ENCODE data around the gene DNM3. TPM values are rescaled to one million over a fixed set of nuclear protein-coding genes. Genes with fewer than 3 reads are reported as not detected.

The DNM3 gene
- total RNA-seq, 1 donor from 2014 or later, result 4.7 TPM

- Histone ChIP-seq H4K20me1 (ENCODE audit: insufficient read depth, low read length) (no peaks in the 10 kb centered on the region), H3K79me2 (ENCODE audit: insufficient read depth, low read length) (no peaks in the 10 kb centered on the region), H3K4me3 (ENCODE audit: insufficient read depth, low read depth, low read length) (no peak overlapping the region), H3K9ac (ENCODE audit: low read length) (no peak overlapping the region), H2AFZ (ENCODE audit: low read depth, low read length) (no peak overlapping the region), H3K27me3 (ENCODE audit: insufficient read depth, low read length) (no peaks in the 10 kb centered on the region), H3K9me3 (ENCODE audit: insufficient read depth, low read depth, low read length) (no peaks in the 10 kb centered on the region), H3K4me2 (ENCODE audit: low read length) (no peak overlapping the region), H3K36me3 (ENCODE audit: insufficient read depth, low read length) (no peaks in the 10 kb centered on the region), H3K4me1 (ENCODE audit: insufficient read depth, low read length) (no peaks in the 10 kb centered on the region), H3K27ac (ENCODE audit: low read depth, low read length) (no peak overlapping the region)
- no peak overlapping the region for H3K4me3 Mint-ChIP-seq (ENCODE audit: unreplicated experiment)
- DNase-seq (ENCODE audit: low read depth) (no peak), FAIRE-seq (no peak)
- H3K36me3 Mint-ChIP-seq (ENCODE audit: low read depth, unreplicated experiment), result no peaks in the 10 kb centered on the region
- no peaks in the 10 kb centered on the region for H3K27me3 Mint-ChIP-seq (ENCODE audit: low read depth, unreplicated experiment)
- no peak overlapping the region for H3K27ac Mint-ChIP-seq (ENCODE audit: unreplicated experiment)
- H3K9me3 Mint-ChIP-seq (ENCODE audit: unreplicated experiment), result peaks cover 5% of the 10 kb centered on the region
- peaks cover 13% of the 10 kb centered on the region for H3K4me1 Mint-ChIP-seq (ENCODE audit: low read depth, unreplicated experiment)
- TF ChIP-seq EZH2 (IDR thresholded peaks at IDR 0.05; ENCODE audit: insufficient read depth, low read length), result no peak
- no peak for TF ChIP-seq CTCF (IDR thresholded peaks at IDR 0.05; ENCODE audit: insufficient read depth, low read depth, low read length)
These were observed 14.1 kb downstream of the DNM3 start for GRCh38 chr1:171855381-171855780.

GRCh38 chr1:171858696-171859095, 17.4 kb downstream of the DNM3 start:
- Histone ChIP-seq H3K4me2 (ENCODE audit: low read length) (no peak overlapping the region), H3K36me3 (ENCODE audit: insufficient read depth, low read length) (no peaks in the 10 kb centered on the region), H2AFZ (ENCODE audit: low read depth, low read length) (no peak overlapping the region), H3K27ac (ENCODE audit: low read depth, low read length) (no peak overlapping the region), H3K9ac (ENCODE audit: low read length) (no peak overlapping the region), H4K20me1 (ENCODE audit: insufficient read depth, low read length) (no peaks in the 10 kb centered on the region), H3K9me3 (ENCODE audit: insufficient read depth, low read depth, low read length) (no peaks in the 10 kb centered on the region), H3K4me1 (ENCODE audit: insufficient read depth, low read length) (no peaks in the 10 kb centered on the region), H3K79me2 (ENCODE audit: insufficient read depth, low read length) (no peaks in the 10 kb centered on the region), H3K4me3 (ENCODE audit: insufficient read depth, low read depth, low read length) (no peak overlapping the region), H3K27me3 (ENCODE audit: insufficient read depth, low read length) (no peaks in the 10 kb centered on the region)
- TF ChIP-seq EZH2 (IDR thresholded peaks at IDR 0.05; ENCODE audit: insufficient read depth, low read length) (no peak), CTCF (IDR thresholded peaks at IDR 0.05; ENCODE audit: insufficient read depth, low read depth, low read length) (no peak)
- no peaks in the 10 kb centered on the region for H3K27me3 Mint-ChIP-seq (ENCODE audit: low read depth, unreplicated experiment)
- peak; percentile 4 for DNase-seq (ENCODE audit: low read depth)
- no peaks in the 10 kb centered on the region for H3K4me1 Mint-ChIP-seq (ENCODE audit: low read depth, unreplicated experiment)
- no peak overlapping the region for H3K4me3 Mint-ChIP-seq (ENCODE audit: unreplicated experiment)
- H3K9me3 Mint-ChIP-seq (ENCODE audit: unreplicated experiment), result peaks cover 5% of the 10 kb centered on the region
- H3K36me3 Mint-ChIP-seq (ENCODE audit: low read depth, unreplicated experiment), result no peaks in the 10 kb centered on the region
- no peak for FAIRE-seq
- H3K27ac Mint-ChIP-seq (ENCODE audit: unreplicated experiment), result no peak overlapping the region

- no peak overlapping the region for H3K4me3 Mint-ChIP-seq (ENCODE audit: unreplicated experiment)
- DNase-seq (ENCODE audit: low read depth) (no peak), FAIRE-seq (no peak)
- no peaks in the 10 kb centered on the region for H3K36me3 Mint-ChIP-seq (ENCODE audit: low read depth, unreplicated experiment)
- H3K4me1 Mint-ChIP-seq (ENCODE audit: low read depth, unreplicated experiment), result no peaks in the 10 kb centered on the region
- TF ChIP-seq CTCF (IDR thresholded peaks at IDR 0.05; ENCODE audit: insufficient read depth, low read depth, low read length), result no peak
- no peak for TF ChIP-seq EZH2 (IDR thresholded peaks at IDR 0.05; ENCODE audit: insufficient read depth, low read length)
- Histone ChIP-seq H3K4me2 (ENCODE audit: low read length) (no peak overlapping the region), H3K27me3 (ENCODE audit: insufficient read depth, low read length) (no peaks in the 10 kb centered on the region), H2AFZ (ENCODE audit: low read depth, low read length) (no peak overlapping the region), H3K4me1 (ENCODE audit: insufficient read depth, low read length) (no peaks in the 10 kb centered on the region), H3K27ac (ENCODE audit: low read depth, low read length) (no peak overlapping the region), H3K9ac (ENCODE audit: low read length) (no peak overlapping the region), H3K36me3 (ENCODE audit: insufficient read depth, low read length) (no peaks in the 10 kb centered on the region), H3K9me3 (ENCODE audit: insufficient read depth, low read depth, low read length) (no peaks in the 10 kb centered on the region), H4K20me1 (ENCODE audit: insufficient read depth, low read length) (no peaks in the 10 kb centered on the region), H3K4me3 (ENCODE audit: insufficient read depth, low read depth, low read length) (no peak overlapping the region), H3K79me2 (ENCODE audit: insufficient read depth, low read length) (no peaks in the 10 kb centered on the region)
- H3K27me3 Mint-ChIP-seq (ENCODE audit: low read depth, unreplicated experiment), result no peaks in the 10 kb centered on the region
- peaks cover 5% of the 10 kb centered on the region for H3K9me3 Mint-ChIP-seq (ENCODE audit: unreplicated experiment)
- H3K27ac Mint-ChIP-seq (ENCODE audit: unreplicated experiment), result peak overlapping the region; percentile 21
These were observed 19.4 kb downstream of the DNM3 start for GRCh38 chr1:171860696-171861095.
